Activated CD4-positive, alpha-beta T cell treated with anti-CD3 and anti-CD28 coated beads, Interleukin-10, Interleukin-2, amounts not matched to agents 100 ng/mL and 50 ng/mL, durations not matched to agents 16 hours and 8 hours (primary cell): ENCODE data around the gene MGME1.
A peak's percentile ranks its signal among the peaks of the same experiment; 100 is the strongest.
"Not testable (repeated sequence)": the region's sequence is repeated elsewhere in the genome, so short reads cannot be mapped to it uniquely, and the experiment has no call there.

Experiments
- DNase-seq: peaks from one replicate; pipeline ENCODE4 v3.0.0-alpha.2; 2020

MGME1 gene

GRCh38 chr20:17941087-17941825 lies 27.6 kb upstream of the MGME1 start:
- DNase-seq = no peak

GRCh38 chr20:17941826-17942196 lies 27.0 kb upstream of the MGME1 start:
- no peak for DNase-seq

DNA sequence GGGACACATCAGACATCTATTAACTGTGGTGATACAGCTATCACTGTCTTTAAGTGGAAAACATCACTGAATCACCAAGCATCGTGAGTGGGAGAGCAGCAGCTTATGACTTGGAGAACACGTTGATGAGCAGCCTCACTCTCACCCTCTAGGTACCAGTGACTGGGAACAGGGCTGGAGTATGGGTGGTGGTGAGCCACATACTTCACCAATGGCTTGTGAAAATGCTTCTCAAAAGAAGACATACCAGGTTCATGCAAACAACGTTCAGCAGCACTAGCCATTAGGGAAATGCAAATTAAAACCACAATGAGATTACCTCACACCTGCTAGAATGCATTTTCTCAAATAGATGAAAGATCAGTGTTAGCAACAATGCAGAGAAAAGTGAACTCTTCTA lies 25.5 kb upstream of the MGME1 start:
- DNase-seq = no peak

DNA sequence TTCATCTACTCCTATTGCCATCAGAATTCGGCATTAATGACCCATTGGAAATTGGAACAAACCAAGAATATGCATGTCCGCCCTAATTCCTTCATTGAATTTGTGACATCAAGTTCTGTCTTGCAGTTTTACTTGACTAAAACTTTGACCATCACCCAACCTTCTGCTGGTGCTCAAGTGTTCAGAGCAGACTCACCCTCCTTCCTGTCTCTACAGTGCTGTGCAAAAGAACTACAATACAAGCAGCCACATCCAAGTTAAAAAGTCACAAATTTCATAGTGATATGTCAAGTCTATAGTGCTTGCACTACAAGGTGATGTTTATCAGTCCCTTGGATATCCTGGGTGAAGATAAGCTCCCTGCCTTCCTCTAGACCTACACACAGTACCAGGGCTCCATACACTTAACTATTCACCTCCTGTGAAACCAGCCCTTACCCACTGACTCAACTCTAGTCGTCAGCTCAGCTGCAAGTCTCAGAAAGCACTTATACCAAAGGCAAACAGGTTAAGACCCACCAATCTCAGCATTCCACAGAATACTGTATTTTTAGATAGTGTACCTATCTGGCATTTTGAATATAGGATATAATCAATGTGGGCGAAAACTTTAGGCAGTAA lies 23.9 kb upstream of the MGME1 start:
- no peak for DNase-seq

GRCh38 chr20:17946040-17946439 lies 22.8 kb upstream of the MGME1 start:
- no peak for DNase-seq

- DNase-seq = no peak
Measured at GRCh38 chr20:17946572-17947473, 22.0 kb upstream of the MGME1 start.

DNA sequence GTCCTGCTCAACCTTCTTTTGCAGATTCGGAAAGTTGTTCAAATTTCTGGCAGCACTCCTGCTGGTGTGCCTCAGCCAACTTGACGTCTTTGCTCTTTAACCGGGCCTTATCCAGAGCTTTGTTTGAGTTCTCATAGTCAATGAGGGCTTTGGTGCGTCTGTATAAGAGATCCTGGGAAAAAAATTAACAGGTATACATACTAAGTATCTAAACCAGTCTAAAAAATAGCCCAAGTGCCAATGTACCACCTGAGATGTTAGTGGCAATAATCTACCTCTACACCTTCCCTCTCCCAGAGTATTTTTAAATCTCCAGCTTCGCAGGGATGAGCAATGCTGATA lies 21.4 kb upstream of the MGME1 start:
- no peak for DNase-seq

DNA sequence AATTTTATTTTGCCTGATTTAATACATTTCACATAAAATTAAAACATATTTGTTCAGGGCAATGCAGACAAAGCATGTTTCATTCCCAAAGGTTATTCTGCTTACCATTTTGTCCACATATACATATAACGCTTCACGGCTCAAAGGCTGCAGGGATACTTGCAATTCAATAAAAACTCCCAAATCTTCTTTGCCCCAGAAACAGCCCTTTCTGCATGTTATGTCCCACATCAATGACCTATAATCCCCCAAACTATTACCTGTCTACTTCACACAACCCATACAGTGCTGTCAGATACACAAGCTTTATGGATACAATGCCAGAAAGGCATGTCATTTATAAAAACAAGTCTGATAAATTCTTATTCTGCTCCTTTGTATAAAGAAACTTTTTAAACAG lies 20.4 kb upstream of the MGME1 start:
- DNase-seq = no peak

- no peak for DNase-seq
Measured at GRCh38 chr20:17949899-17950298, 18.9 kb upstream of the MGME1 start.

DNA sequence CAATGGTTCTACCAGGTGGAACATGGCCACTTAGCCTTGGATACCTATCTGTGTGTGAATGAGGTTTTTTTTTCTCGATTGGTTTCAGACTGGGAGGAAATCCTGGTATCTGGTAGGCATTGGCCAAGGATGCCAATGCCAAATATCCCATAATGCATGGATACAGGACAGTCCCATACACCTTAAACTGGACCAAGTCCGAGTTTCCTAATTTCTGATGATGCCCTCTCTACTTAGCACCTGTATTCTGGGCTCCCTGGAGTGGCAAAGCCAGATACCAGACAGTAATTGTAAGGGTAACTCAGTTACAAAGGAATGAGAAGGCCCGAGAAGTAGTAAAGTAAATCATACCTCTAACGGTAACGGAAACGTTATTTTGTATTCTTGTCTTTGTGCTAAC lies 18.1 kb upstream of the MGME1 start:
- DNase-seq = no peak

DNA sequence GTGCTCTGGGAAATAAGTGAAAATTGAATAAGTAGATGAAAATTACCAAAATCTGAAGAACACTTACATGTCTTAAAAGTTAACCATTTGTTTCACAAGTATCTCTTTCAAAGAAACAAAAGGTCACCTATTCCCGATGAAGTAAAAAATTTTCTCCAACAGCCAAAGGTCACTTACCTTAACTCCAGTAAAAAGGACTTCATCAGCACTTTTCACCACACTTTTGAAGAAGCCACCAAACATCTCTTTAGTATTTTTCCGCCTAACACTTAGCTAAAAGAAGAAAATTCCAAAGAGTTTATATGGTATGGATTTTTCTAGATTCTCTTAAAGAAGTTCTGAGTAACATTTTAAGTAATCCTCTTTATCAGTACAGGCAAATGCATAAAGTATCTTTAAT lies 17.5 kb upstream of the MGME1 start:
- DNase-seq = no peak

DNA sequence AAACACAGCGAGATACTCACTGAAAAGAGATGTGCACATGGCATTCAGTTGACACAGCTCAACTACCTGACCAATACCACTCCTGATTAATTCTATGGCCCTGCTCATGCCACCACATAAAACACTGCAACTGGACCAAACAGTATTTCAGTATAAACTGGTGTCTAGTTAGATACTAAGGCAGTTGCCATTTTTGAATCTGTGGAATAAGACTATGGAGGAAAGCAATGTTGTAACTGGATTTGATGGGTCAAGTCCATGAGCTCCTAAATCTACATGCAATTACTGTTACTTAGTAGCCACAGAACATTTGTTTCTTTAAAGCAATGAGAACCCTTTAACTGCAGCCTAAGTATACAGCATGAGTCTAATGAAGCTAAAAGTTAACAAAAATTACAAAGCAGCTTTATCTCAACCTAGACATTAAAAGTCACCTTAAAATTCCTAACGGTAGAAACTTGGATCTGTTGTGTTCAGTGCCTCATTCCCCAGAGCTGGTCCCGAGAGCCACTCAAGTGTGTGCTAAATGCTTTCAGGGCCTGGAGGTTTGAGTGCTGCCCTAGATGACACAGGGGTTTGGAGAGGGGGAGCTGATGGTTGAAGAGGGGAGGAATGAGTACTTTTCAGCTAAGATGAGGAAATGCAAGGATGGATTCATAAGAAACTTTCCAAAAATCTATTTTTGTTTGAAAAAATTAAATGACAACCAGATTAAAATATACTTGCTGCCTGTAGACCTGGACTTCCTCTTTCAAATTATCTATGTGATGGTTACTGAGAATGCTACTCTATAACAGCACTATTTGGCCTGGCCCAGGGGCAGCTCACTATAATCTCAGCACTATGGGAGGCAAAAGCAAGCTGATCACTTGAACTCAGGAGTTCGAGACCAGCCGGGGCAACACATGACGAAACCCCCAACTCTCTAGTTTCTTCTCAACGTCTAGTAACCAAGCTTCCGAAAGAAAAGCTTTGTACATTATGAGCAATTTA lies 15.8 kb upstream of the MGME1 start:
- no peak for DNase-seq

DNA sequence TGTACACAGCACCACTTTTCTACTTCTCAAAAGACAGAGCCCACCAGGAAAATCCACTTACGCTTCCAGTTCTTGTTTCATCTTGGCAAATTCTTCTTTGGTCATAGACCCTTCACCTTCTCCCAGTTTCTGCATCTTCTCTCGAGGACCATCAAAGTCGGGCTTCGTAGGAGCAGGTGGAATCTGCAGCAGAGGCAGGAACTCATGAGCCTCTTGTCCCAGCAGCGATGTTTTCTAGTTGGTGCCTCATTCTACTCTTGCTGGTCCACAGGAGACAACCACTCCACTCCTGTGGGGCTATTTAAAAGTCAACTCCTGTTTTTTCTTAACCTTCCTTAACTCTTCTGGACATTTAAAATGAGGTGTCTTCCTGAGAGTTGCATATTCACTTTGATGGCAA lies 14.9 kb upstream of the MGME1 start:
- no peak for DNase-seq

GRCh38 chr20:17955302-17955701 lies 13.5 kb upstream of the MGME1 start:
- no peak for DNase-seq

GRCh38 chr20:17956099-17956685 lies 12.6 kb upstream of the MGME1 start:
- DNase-seq = no peak

GRCh38 chr20:17957505-17958363 lies 11.1 kb upstream of the MGME1 start:
- DNase-seq = no peak

GRCh38 chr20:17958373-17959256 lies 10.2 kb upstream of the MGME1 start:
- DNase-seq = no peak

- no peak for DNase-seq
Measured at GRCh38 chr20:17959257-17959627, 9.6 kb upstream of the MGME1 start.

DNA sequence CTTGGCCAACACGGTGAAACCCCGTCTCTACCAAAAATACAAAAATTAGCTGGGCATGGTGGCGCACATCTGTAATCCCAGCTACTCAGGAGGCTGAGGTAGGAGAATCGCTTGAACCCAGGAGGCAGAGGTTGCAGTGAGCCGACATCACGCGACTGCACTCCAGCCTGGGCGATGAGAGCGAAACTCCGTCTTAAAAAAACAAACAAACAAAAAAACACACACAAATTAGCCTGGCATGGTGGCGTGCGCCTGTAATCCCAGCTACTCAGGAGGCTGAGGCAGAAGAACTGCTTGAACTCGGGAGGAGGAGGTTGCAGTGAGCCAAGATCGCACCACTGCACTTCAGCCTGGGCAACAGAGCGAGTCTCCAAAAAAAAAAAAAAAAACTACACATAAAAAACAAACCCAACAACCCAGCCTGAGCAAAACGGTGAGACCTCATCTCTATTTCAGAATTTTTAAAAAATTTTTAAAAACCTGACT lies 8.4 kb upstream of the MGME1 start:
- not testable (repeated sequence) for DNase-seq

DNA sequence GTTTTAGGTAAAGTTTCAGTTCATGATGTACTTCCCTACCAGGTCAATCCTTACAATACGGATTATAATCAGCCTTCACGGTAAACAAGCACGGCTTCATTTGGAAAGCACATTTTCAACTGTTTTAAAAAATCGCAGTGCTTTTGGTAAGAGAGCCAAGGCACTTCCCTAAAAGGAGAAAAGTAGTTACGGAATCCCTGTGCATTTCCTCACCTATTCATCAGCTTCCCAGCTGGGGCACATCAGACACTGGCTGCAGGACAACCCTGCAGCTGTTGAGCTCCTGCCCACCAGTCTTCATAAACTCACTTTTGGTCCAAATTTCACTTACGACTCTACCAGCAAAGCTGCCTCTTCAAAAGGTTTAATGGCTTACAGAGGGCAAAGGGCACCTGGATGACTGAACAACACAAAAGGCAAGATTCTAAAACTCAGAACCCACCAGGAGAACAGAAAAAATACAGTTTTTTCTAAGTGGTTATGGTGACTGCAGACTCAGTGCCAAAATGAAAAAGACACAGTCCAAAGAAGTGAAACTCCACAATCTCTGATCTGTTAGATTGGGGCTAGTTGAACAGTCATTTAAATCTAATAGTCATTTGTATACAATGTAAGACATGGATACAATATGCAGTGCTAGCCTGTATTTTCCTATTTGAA lies 7.8 kb upstream of the MGME1 start:
- DNase-seq = peak; percentile 35
